ENCODE measurements around the gene MLLT10.

MLLT10 gene

GRCh38 chr10:21520949-21521348 lies 13.1 kb upstream of the MLLT10 start:
- no peak overlapping the region for H3K4me3 ChIP-seq (ENCODE audit: low read depth, low read length)
- no peak for DNase-seq (ENCODE audit: low read depth)
- TF ChIP-seq, protein P1, sequence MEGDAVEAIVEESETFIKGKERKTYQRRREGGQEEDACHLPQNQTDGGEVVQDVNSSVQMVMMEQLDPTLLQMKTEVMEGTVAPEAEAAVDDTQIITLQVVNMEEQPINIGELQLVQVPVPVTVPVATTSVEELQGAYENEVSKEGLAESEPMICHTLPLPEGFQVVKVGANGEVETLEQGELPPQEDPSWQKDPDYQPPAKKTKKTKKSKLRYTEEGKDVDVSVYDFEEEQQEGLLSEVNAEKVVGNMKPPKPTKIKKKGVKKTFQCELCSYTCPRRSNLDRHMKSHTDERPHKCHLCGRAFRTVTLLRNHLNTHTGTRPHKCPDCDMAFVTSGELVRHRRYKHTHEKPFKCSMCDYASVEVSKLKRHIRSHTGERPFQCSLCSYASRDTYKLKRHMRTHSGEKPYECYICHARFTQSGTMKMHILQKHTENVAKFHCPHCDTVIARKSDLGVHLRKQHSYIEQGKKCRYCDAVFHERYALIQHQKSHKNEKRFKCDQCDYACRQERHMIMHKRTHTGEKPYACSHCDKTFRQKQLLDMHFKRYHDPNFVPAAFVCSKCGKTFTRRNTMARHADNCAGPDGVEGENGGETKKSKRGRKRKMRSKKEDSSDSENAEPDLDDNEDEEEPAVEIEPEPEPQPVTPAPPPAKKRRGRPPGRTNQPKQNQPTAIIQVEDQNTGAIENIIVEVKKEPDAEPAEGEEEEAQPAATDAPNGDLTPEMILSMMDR (conservative IDR thresholded peaks at IDR 0.05; ENCODE audit: low read depth, low read length): no peak

- no peak overlapping the region for H3K4me3 ChIP-seq (ENCODE audit: low read depth, low read length)
- DNase-seq (ENCODE audit: low read depth): no peak
- TF ChIP-seq, protein P1 (conservative IDR thresholded peaks at IDR 0.05; ENCODE audit: low read depth, low read length): no peak
Measured at GRCh38 chr10:21521751-21522533, 12.1 kb upstream of the MLLT10 start.

- no peak overlapping the region for H3K4me3 ChIP-seq (ENCODE audit: low read depth, low read length)
- no peak for DNase-seq (ENCODE audit: low read depth)
- TF ChIP-seq, protein P1 (conservative IDR thresholded peaks at IDR 0.05; ENCODE audit: low read depth, low read length): no peak
Measured at GRCh38 chr10:21522631-21523406, 11.2 kb upstream of the MLLT10 start.

GRCh38 chr10:21523557-21524008 lies 10.4 kb upstream of the MLLT10 start:
- DNase-seq (ENCODE audit: low read depth): no peak
- H3K4me3 ChIP-seq (ENCODE audit: low read depth, low read length): no peak overlapping the region
- TF ChIP-seq, protein P1 (conservative IDR thresholded peaks at IDR 0.05; ENCODE audit: low read depth, low read length): no peak

DNA sequence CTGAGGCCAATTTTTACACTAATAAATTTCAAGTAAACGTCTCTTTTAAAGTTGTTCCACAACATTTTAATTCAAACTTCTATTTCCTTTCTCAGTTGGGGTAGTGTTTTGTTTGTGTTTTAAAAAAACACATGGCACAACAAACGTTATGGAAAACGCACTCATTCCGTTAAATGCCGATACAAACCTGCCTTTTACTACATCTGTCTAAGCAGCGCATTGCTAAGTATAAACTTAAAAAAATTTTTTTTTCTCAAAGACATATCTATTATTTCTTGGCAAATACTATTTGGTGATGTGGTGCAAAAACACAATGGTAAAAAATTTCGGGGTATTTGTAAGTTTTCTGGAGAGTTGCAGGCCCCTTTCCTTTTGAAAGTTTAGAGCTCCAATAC lies 9.9 kb upstream of the MLLT10 start:
- H3K4me3 ChIP-seq (ENCODE audit: low read depth, low read length): peak overlapping the region; percentile 65
- TF ChIP-seq, protein P1 (conservative IDR thresholded peaks at IDR 0.05; ENCODE audit: low read depth, low read length): no peak
- no peak for DNase-seq (ENCODE audit: low read depth)

DNA sequence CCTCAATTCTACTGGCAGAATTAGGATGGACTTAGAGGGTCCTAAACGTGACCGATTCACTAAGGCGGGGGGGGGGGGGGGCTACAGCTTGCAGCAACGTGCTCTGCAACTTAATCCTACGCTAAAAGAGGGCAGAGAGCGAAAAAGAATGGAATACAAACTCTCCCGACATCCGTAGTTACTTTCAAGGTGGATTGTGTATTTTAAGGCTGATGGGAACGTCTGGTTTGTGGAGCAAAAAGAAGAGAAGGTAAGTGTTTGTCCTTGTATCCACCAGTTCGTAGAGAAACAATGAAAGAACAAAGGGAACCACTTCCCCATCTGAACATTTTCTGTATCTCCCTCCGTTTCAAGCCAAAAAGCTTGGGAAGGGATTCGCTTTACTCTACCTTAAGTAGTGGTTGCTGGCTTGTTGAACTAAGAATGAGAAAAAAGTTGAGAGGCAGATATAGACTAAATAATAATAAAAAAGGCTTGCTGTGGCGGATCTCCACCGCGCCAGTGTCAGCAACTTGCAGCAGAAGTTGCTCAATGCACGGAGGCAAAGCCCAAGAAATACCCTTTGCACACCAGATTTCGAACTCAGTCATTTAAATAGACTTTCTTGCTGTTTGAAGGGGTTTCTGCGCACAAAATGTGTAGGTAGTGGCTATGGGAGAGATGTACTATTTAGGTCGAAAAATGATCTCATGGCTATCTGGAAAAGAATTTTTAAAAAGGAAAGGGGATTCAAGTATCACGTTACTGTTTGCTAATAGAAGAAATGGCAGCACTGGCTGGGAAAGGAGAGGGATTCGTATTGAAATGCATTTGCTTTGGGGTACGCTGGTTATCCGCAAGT lies 9.3 kb upstream of the MLLT10 start:
- H3K4me3 ChIP-seq (ENCODE audit: low read depth, low read length): peak overlapping the region; percentile 65
- peak; percentile 79 for DNase-seq (ENCODE audit: low read depth)
- TF ChIP-seq, protein P1 (conservative IDR thresholded peaks at IDR 0.05; ENCODE audit: low read depth, low read length): no peak

Measured in choroid plexus epithelial cell (primary cell).